ENCODE data around the gene MACROD2. TPM values are rescaled to one million over a fixed set of nuclear protein-coding genes. Genes with fewer than 3 reads are reported as not detected.

MACROD2 gene
- polyA plus RNA-seq, 1 donor: 3.9 TPM

DNA sequence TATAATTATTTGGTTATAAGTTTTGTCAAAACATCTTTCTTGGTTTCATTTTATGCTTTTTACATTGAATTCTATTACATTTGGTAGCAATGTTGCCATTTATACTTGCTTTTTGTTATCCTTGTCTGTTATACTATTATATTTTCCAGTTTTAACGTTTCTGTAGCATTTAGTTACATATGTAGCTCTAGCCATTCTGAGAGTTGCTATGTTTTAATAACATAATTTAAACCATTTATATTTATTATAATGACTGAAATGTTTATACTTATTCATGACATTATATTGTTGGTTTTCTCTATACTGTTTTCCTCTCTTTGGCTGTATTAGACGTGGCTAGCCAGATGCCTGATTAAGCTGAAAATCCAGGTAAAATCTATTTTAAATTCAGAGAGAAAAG, 594.1 kb downstream of the MACROD2 start:
- DNase-seq: no peak

DNA sequence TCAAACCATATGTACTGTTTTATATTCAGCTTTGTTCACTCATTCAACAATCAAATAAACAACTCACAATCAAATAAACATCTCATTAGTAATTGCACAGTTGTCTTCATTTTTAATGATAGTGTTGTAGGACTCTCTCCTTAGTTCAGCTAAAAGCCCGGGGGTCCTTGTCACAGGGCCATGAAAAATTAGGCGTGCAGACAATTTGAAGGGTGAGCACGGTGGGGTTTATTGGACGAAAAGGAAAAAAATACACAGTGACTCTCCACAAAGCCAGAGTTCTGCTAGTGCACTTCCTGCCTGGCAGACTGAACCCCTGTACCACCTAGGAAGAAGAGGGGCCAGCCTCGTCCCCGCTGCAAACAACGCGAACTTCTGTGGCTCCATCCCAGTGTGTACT, 599.7 kb downstream of the MACROD2 start:
- DNase-seq: no peak

DNA sequence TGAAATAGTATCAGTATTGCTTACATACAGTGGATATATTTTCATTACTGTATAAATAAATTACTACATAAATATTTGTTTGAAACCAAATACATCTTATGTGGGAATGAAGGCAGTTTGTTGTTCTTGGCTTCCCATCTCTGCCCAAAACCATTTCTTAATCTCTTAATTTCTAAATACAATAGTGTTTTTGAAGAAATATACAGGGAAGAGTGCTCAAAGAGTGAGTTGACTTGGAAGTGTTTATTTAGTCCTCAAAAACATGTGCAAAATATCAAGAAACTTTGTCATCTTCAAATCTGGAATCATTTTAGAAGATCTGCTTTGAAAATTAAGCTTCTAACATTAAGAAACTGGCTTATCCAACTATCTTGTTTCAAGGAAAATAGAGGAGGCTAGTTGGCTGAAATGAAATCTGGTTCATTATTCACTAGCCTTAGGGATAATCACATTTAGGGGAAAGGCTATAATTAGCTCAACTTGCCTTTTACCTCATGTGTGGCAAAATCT, 601.9 kb downstream of the MACROD2 start:
- no peak for DNase-seq

DNA sequence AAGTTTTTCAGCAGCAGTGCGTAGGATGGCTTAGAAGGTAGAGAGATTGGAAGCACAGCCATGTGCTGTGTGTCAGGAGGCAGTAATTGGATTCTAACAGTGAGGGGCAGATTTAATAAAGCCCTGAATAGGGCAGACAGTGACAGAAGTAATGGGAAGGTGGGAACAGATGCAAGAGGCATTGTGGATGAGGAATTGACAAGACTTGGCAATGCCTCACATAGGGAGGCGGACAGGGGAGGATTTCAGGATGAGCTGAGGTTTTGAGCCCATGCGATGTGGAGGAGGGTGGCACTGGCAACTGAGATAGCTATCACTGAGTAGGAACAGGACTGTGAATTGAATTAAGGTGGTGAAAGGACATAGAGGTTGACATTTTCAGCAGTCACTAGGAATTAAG, 604.3 kb downstream of the MACROD2 start:
- DNase-seq: no peak

DNA sequence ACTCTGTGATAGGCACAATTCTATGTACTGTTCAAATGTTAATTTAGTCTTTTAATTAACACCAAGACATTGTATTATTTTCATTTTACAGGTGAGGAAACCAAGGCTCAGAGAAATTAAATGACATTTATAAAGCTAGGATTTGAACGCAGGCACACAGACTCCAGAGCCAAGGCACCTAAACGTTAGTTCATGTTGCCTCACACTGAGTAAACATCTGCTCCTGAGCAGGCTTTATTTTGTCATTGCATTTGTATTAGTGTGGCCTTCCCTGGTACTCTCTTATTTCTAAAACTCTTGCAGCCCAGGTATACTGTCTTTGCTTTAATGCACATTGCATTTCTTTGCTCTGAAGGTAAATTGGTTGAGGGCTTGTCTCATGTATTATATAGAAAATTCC, 605.2 kb downstream of the MACROD2 start:
- DNase-seq: no peak

DNA sequence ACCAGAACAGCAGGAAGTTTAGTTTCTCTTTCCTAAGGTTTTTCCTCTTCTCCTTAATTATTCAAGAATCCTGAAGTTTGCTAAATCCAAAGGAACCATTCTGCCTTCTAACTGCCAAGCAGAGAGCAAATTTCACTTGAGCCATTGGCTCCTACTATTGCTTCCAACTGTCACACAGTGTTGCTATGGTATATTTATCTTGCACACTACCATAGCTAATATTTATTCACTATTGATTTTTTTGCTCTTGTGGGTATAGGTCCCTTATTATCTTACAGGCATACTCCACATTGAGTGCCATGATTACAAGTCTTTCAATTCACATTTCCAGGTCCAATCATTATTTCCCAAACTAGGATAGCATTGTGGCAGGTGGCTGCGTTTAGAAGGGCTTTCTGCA, 608.8 kb downstream of the MACROD2 start:
- no peak for DNase-seq

DNA sequence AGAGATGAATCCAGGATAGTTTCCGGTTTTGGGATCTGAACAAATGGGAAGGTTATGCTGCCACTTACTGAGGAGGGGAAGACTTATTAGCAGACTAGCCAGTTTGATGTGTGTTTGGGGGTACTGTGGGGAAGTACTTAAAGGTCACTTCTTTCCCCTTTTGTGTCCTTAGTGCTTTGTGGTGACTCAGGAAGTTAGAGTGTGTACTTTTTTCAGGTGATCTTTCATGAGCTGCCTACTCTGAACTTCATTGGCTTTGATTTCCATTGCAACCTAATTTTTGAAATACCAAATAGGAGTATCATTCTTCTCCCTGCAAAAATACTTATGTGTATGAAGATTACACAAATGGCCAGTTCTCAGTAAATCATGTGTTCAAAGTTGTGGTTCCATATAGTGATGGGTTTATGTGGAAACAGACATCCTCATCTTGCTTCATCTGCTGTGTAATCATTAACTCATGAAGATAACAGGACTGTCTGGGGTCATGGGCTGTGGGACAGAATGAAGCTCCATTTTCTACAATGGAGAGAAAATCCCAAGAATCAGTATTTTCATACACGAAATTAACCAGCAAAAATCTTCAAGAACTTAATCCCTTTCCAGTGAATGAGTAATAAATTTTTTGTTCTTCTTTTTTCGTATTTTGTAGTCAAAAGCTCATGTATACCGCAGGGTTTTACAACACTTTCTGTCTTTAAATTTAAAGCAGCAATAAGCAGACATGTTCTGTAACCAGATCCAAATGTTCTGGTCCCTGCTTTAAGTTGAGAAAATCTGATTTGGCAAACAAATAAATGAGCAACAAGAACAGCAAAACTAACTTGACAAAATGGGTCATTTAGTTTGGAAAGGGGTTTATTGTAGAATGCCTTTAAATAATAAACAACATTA, 614.3 kb downstream of the MACROD2 start:
- DNase-seq: no peak

DNA sequence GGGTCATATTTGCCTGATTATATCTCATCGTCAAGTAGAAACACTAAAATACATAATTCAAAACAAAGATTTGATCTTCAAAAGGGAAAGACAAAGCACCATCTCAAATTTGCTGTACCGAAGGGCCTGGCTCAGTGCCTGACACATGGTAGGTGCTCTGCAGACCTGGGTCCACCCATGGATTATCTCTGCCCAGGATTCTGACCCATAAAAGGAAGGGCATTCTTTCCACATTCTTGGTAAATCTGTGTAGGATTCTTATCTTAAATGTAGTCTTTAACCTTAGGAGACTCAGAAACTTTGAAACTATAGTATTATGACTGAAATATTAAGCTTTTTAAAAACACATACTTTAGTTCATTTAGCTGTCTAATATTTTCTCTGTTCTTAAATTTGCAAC, 616.2 kb downstream of the MACROD2 start:
- no peak for DNase-seq

DNA sequence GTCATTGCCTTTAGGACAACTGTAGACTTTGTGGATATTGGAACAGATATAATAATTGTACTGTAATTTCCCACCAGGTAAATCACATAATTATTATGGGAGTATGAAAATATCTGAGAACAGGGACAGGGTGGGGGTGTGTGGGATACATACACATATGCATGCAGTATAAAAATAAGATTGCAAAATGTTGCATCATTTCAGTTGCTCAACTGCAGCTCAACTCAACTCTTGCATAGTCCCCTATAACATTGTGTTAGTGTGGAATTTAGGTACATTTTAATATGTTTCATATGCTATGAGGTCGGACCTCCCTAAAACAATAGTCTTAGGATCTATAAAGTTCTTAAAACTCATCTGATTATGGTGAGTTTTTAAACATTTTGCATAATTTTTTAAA, 617.1 kb downstream of the MACROD2 start:
- no peak for DNase-seq

DNA sequence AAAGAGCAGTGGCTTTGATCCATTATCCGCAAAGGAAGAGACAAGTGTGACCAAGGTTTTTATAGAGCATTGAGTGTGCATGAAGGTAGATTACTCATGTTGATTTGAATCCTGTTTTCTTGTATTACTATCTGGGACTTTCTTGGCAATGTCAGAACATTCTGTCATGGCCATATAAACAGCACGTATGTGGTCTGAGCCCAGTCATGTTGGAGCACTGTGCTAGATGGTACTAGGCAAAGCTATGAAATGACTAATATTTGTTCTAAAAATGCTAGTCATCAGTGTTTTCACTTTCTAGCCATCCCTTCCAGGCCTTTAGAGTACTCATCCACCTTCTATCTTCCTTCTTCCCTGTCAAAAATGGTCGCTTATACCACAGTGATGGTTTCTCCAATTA, 620.7 kb downstream of the MACROD2 start:
- no peak for DNase-seq

DNA sequence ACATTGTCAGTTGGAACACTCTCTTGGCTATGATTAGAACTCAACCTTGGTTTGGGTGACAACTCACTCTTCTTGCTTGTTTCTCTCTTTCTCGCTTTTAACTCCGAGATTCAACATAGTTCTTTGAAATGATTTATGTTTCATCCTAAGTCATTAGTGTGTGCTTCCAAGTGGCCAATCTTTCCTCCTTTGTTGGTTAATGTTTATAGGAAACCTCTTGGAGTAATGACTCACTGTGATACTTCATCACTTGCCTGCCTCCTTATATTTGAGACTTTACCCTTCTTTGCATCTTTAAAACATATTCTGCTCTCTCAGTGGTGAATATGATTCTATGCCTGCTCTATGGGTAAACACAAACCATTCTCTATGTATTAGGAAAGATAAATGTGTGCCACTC, 621.8 kb downstream of the MACROD2 start:
- no peak for DNase-seq

DNA sequence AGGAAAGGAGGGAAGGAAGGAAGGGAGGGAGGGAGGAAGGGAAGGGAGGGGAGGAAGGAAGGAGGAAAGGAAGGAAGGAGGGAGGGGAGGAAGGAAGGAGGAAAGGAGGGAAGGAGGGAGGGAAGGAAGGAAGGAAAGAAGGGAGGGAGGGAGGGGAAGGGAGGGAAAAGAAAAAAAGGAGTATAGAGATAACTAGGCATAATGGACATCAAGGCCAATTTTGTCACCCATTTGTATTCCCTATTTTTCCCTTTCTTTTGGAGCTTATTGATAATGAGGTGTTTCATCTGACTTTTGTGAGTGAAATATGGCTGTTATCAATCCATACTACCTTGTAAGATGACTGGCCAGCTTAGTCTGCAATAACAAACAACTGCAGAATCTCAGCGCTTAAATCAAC, 624.1 kb downstream of the MACROD2 start:
- DNase-seq: no peak

DNA sequence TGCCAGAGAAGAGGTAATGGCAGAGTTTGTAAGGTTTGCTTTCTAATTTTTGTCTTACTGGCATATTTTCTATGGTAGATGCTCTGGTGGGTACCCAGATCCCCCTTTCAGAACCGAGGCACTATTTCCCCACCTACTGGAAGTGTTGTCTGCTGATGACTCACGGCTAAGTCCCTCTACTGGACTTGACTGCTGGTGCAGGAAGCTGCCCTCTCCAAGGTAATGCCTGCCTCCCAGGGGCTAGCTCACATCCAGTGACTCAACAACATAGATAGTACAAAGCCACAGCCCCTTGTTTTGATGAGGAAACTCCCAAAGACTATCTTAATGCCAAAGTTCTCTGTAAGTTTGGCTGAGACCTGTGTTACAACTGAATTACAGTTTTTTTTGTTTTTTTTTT, 627.5 kb downstream of the MACROD2 start:
- DNase-seq: no peak

DNA sequence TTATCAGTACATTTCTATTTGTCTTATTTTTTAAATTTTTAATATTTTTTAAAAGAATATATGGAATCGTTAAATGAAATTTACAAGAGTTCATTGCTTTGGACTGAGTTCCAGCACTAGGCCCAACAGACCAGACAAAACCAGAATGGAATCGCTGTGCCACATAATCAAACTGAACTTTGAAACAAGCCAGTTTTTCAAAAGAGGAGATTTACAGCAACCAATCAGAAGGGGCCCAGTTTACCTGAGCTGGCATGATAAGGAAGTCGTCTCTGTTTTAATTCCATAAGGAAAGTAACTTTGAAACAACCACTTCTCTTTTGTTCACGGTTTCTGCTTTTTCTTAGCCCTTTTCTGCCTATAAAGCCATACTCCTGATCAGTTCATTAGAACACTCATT, 635.7 kb downstream of the MACROD2 start:
- no peak for DNase-seq

DNA sequence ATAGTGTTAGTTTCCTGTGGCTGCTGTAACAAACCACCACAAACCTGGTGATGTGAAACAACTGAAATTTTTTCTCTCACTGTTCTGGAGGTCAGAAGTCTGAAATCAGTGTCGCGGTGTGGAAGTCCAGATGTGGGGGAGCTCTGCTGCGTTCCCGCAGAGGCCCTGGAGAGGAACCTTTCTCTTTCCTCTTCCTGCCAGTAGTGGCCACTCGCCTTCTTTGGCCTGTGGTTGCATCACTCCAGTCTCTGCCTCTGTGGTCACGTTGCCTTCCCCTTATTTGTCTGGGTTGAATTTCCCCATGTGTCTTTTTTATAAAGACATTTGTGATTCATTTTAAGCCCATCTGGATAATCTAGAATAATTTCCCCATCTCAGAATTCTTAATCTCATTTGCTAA, 637.6 kb downstream of the MACROD2 start:
- no peak for DNase-seq

DNA sequence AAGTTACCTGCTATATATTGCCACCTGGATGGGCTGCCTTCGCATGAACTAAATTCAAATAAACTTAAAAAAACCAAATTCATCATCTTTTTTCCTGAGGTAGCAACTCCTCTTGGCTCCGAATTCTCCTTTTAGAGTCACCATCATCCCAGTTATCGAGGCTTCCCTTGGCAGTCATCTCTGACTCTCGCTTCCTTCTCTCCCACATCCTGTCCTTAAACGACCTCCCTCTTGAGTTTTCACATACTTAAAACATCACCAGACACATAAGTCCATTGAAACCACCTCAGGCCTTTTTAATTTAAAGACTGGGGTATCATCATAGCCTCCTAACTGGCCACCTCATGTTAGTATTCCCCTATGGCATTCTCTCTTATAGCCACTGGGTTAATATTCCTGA, 638.2 kb downstream of the MACROD2 start:
- no peak for DNase-seq

DNA sequence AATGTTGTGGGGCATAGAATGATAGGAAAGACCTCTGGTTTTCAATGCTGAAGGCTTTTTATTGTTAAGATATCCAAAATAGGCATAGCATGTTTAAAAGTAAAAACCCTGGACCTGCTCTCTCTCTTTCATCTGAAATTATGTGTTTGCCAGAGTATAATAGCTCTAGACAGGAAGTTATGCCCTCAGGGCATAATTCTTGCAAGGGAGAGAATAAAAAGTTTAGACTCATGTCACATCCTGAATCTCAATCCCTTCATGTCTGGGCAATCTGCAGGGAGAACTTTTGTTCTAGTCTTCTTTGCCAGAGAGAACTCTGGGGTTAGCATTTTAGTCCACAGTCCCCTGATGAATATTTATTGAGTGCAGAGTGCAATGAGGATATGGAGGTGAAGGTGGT, 639.3 kb downstream of the MACROD2 start:
- DNase-seq: no peak

DNA sequence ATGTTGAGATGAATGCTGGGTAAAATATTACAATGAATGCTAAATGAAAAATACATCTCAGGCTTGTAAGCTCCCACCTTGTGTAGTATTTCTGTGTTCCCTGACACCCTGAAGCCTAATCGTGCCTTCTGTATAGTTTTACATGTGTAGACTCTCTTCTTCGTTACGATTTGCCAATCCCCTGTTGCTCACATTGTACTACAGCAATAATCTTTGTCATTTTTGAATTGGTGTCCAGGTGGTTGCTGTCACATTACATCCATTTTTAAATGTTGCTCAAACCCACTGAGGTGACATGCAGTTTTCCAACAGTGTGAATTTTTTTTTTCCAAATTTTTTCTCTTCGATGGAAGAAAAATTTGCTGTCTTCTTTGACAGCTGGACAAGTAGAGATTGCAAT, 642.1 kb downstream of the MACROD2 start:
- no peak for DNase-seq

DNA sequence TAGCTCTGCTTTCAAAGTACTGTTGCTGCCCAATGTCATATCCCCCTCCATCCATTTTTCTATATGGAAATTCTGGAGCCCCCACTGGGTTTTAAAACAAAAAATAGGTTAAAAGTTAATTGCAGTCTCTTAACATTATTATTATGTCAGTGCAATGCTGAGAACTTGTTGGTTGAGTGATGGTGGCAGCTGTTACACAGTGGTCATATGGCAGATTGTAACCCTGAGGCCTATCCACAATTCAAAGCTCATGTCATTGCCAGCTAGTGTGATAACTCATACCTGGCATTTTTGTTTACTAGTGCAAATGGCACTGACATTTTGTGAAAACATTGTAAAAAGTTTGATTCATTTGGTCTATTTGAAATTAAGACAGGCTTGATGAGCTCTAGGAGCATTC, 647.8 kb downstream of the MACROD2 start:
- no peak for DNase-seq

DNA sequence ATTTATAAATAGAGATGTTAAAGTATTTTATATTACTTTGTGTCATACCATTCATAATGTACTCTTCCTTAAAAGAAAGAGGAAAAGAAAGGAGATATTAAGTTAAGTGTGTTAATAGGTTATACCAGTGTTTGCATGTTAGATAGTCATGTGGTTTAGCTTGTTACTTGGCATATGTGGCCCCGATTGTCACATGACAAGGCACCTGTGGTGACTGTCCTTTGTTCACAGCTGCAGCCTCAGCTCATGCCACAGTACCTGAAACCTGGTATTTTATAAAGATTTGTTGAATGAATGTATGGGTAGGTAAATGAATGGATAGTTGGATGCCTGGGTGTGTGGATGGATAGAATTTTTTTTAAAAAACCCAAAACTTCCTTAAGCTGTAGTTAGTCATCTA, 648.2 kb downstream of the MACROD2 start:
- no peak for DNase-seq

DNA sequence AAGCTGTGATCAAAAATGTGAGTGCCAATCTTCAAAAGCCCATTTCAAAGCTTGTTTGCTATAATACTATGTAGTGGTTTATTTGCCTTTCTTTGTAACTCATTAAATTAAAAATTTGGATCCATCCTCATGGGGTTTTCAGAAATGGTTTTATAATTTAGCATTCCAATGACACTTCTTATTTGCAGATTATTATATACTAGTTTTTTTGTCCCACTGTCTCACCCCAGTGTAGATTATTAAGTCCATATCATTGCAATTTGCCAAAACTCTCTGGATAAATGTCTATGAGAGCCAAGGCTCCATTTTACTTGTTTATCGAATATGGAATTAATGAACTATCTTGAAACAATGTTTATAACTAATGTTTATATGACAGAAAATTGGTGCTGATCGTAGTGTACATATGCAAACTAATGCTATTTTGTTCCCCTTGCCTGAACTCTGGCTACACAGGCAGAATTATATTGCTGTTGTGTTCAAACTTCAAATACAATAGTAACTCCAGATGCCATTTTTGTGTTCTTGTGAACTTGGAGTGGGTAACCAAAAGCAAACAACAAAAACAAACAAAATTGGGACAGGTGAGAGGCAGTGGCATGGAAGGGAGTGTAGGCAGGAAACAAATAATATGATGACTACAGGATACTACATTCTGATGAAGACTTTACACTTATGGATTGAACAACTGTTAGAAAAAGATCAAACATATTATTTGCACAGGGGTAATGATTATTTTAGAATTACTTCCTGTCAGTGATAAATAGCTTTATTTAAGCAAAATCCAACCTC, 649.2 kb downstream of the MACROD2 start:
- no peak for DNase-seq

DNA sequence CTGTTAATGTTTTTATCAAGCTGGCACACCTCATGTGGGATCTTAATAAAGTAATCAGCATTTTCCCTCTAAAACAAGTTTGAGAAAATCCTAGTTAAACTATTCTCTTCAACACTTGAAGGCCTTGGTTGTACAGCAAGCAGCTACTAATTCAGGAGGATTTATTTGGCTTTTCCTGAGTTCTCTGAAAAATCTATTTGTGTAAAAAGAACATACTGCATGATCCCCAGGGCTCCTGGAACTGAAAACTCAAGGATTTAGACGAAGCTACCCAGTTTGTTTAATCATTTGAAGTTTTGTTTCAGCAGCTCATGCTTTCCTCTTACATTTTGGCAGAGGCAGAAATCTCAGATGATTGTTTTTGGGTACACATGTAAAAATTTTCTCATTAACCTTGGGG, 651.7 kb downstream of the MACROD2 start:
- no peak for DNase-seq

DNA sequence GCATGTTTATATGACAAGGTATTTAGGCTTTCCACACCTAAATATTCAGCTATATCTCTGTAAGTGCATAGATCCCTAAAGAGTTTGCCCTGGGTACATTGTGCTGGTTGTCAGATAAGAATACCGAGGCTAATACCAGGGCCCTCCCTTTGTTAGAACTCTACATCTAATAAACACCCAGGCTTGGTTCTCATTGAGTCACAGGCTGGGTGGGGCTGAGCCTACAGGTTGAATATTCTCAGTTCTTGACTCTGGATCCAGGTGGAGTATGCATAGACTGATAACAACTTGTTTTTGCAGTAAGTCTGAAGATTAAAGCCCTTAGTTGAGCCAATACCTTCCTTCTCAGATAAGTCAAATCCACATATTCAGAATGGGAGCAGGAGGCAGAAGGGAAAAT, 654.3 kb downstream of the MACROD2 start:
- no peak for DNase-seq
